Breast epithelium (tissue), 3 donors: ENCODE data around the gene OR5T1.

ENCODE experiments used
- CTCF ChIP-seq, 3 donors: fragments of 450-650 bp; IDR thresholded peaks; one replicate each; pipeline ENCODE4 v1.5.1; 2016 to 2017; ENCODE audit warnings: antibody characterized with exemption in 3 of 3, mild to moderate bottlenecking in 3 of 3, moderate library complexity in 3 of 3
- POLR2A ChIP-seq: fragments of 450-650 bp; IDR thresholded peaks from one replicate; pipeline ENCODE4 v1.6.1; 2016; ENCODE audit warnings: antibody characterized with exemption, mild to moderate bottlenecking, moderate library complexity

- TF ChIP-seq CTCF (IDR thresholded peaks at IDR 0.05) (no peak), POLR2A (no peak)
These were observed 40.9 kb downstream of the OR5T1 start, which contains the start of gene OR8K3 for GRCh38 chr11:56314844-56315243.
